Large intestine (tissue), 3 donors: ENCODE measurements around the gene STUB1. TPM values are rescaled to one million over a fixed set of nuclear protein-coding genes. Genes with fewer than 3 reads are reported as not detected.

Source experiments
- DNase-seq, 2 donors: peaks; one replicate each; pipeline versions ENCODE4 v3.0.0 to v3.0.0-alpha.2; 2013
- H3K27ac ChIP-seq: one replicate; pipeline ENCODE4 v1.5.1; 2013; ENCODE audit warnings: low read length
- H3K27me3 ChIP-seq: 2 replicates; pipeline ENCODE4 v1.6.1; 2013; ENCODE audit warnings: low read length; ENCODE audit not compliant: control insufficient read depth, insufficient read depth
- H3K36me3 ChIP-seq: 2 replicates; pipeline ENCODE4 v1.6.1; 2013; ENCODE audit warnings: low read length; ENCODE audit not compliant: control insufficient read depth, insufficient read depth
- H3K4me1 ChIP-seq: one replicate; pipeline ENCODE4 v1.6.1; 2013; ENCODE audit warnings: low read length; ENCODE audit not compliant: control insufficient read depth, insufficient read depth
- H3K4me3 ChIP-seq: one replicate; pipeline ENCODE4 v1.5.1; 2013; ENCODE audit warnings: low read length
- H3K9me3 ChIP-seq: one replicate; pipeline ENCODE4 v1.6.1; 2013; ENCODE audit warnings: mild to moderate bottlenecking, low read depth, low read length, moderate library complexity; ENCODE audit not compliant: control insufficient read depth
- WGBS: methylation state at CpG from one replicate; pipeline ENCODE4 v1.1.5; 2013; ENCODE audit warnings: low lambda C conversion rate; ENCODE audit not compliant: insufficient coverage; 5-methylcytosine and 5-hydroxymethylcytosine counted together
- polyA plus RNA-seq: library from polyadenylated mRNA; unstranded; fragments of 120-200 nt; gene quantifications from one replicate; pipeline ENCODE4 v1.2.1, GENCODE V29; 2013

Gene STUB1
- polyA plus RNA-seq, 1 donor = 65.9 TPM

- Histone ChIP-seq H3K27me3 (peaks cover 56% of the 10 kb centered on the region), H3K4me1 (peaks cover 14% of the 10 kb centered on the region), H3K9me3 (peaks cover 10% of the 10 kb centered on the region), H3K27ac (no peak overlapping the region), H3K4me3 (no peak overlapping the region), H3K36me3 (no peaks in the 10 kb centered on the region)
- no peak for DNase-seq
- WGBS = no CpG with 5 or more reads among the region's 11 CpGs
These were observed 33.9 kb downstream of the STUB1 start for GRCh38 chr16:714079-714478.

- Histone ChIP-seq H3K36me3 (no peaks in the 10 kb centered on the region), H3K27ac (no peak within 1 kb of the TSS), H3K4me3 (no peak within 1 kb of the TSS), H3K4me1 (peaks cover 18% of the 10 kb centered on the region), H3K9me3 (peaks cover 10% of the 10 kb centered on the region), H3K27me3 (peaks cover 49% of the 10 kb centered on the region)
- WGBS = no CpG with 5 or more reads among the region's 108 CpGs
- DNase-seq = peak; percentile 78 to 87
These were observed 34.6 kb downstream of the STUB1 start, which contains the start of gene METRN for GRCh38 chr16:714558-715476. TSS of gene METRN (plus strand) at chr16:715118. CDS start at chr16:715290, 172 bp downstream.

GRCh38 chr16:715477-716199, 35.4 kb downstream of the STUB1 start:
- Histone ChIP-seq H3K4me3 (no peak overlapping the region), H3K36me3 (no peaks in the 10 kb centered on the region), H3K9me3 (peaks cover 11% of the 10 kb centered on the region), H3K27me3 (peaks cover 40% of the 10 kb centered on the region), H3K27ac (no peak overlapping the region), H3K4me1 (peaks cover 24% of the 10 kb centered on the region)
- WGBS = no CpG with 5 or more reads among the region's 74 CpGs
- DNase-seq = no peak

DNA sequence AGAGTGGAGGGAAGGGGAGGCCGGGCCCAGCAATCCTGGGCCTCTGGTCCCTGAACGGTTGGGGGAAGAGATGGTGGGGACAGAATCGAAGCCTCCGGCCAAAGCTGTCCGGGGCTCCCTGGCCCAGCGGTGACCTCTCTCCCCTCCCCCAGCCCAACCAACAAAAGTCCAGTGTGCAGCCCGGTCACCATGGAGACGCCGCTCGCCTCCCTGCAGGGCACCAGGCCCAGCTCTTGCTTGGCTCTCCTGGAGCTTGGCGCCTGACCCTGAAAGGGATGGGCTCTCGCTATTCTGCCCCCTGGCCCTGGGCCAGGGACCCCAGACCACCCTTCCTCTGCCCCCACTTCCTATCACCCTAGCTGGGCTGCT, 36.0 kb downstream of the STUB1 start:
- Histone ChIP-seq H3K27ac (no peak overlapping the region), H3K4me1 (peaks cover 22% of the 10 kb centered on the region), H3K36me3 (no peaks in the 10 kb centered on the region), H3K27me3 (peaks cover 35% of the 10 kb centered on the region), H3K9me3 (peaks cover 10% of the 10 kb centered on the region), H3K4me3 (no peak overlapping the region)
- no CpG with 5 or more reads among the region's 12 CpGs for WGBS
- no peak for DNase-seq

- DNase-seq = no peak
- Histone ChIP-seq H3K27me3 (peaks cover 30% of the 10 kb centered on the region), H3K4me1 (peaks cover 22% of the 10 kb centered on the region), H3K9me3 (peaks cover 15% of the 10 kb centered on the region), H3K27ac (no peak overlapping the region), H3K36me3 (no peaks in the 10 kb centered on the region), H3K4me3 (no peak overlapping the region)
- no CpG with 5 or more reads among the region's 29 CpGs for WGBS
These were observed 36.6 kb downstream of the STUB1 start for GRCh38 chr16:716768-717325.

- peaks cover 27% of the 10 kb centered on the region for H3K27me3 ChIP-seq
- WGBS = no CpG with 5 or more reads among the region's 32 CpGs
- no peak overlapping the region for H3K27ac ChIP-seq
- peaks cover under 1% of the 10 kb centered on the region for H3K36me3 ChIP-seq
- H3K4me1 ChIP-seq = peaks cover 22% of the 10 kb centered on the region
- DNase-seq = no peak
- peaks cover 20% of the 10 kb centered on the region for H3K9me3 ChIP-seq
- H3K4me3 ChIP-seq = no peak overlapping the region
These were observed 37.4 kb downstream of the STUB1 start for GRCh38 chr16:717450-718245.

- H3K4me1 ChIP-seq = peaks cover 22% of the 10 kb centered on the region
- no peak for DNase-seq
- H3K9me3 ChIP-seq = peaks cover 20% of the 10 kb centered on the region
- no CpG with 5 or more reads among the region's 9 CpGs for WGBS
- H3K27ac ChIP-seq = no peak overlapping the region
- peaks cover 27% of the 10 kb centered on the region for H3K27me3 ChIP-seq
- H3K36me3 ChIP-seq = peaks cover 6% of the 10 kb centered on the region
- no peak overlapping the region for H3K4me3 ChIP-seq
These were observed 38.2 kb downstream of the STUB1 start for GRCh38 chr16:718389-718788.

GRCh38 chr16:718922-719321, 38.7 kb downstream of the STUB1 start:
- no peak overlapping the region for H3K27ac ChIP-seq
- H3K9me3 ChIP-seq = peaks cover 20% of the 10 kb centered on the region
- peaks cover 23% of the 10 kb centered on the region for H3K27me3 ChIP-seq
- DNase-seq = no peak
- H3K36me3 ChIP-seq = peaks cover 6% of the 10 kb centered on the region
- H3K4me3 ChIP-seq = no peak overlapping the region
- WGBS = no CpG with 5 or more reads among the region's 6 CpGs
- H3K4me1 ChIP-seq = peaks cover 22% of the 10 kb centered on the region

GRCh38 chr16:719815-720446, 39.7 kb downstream of the STUB1 start:
- Histone ChIP-seq H3K9me3 (peaks cover 20% of the 10 kb centered on the region), H3K4me3 (peak overlapping the region; percentile 84), H3K27me3 (peaks cover 14% of the 10 kb centered on the region), H3K4me1 (peaks cover 22% of the 10 kb centered on the region), H3K27ac (peak overlapping the region; percentile 87), H3K36me3 (peaks cover 6% of the 10 kb centered on the region)
- WGBS = no CpG with 5 or more reads among the region's 16 CpGs
- DNase-seq = no peak
